22Rv1 (cell line): Measurements from ENCODE around the gene SELE.
"Not testable (repeated sequence)": the region's sequence is repeated elsewhere in the genome, so short reads cannot be mapped to it uniquely, and the experiment has no call there.

ENCODE experiments used
- H3K27ac ChIP-seq: fragments of 450-650 bp; 2 replicates; pipeline ENCODE4 v1.5.1; 2017
- ZFX ChIP-seq: fragments of 450-650 bp; IDR thresholded peaks from 2 replicates; pipeline ENCODE4 v1.6.1; 2017; ENCODE audit warnings: antibody characterized with exemption, borderline replicate concordance
- TF ChIP-seq, protein P1 (sequence below): fragments of 450-650 bp; IDR thresholded peaks from 2 replicates; pipeline ENCODE4 v1.5.1; 2017; ENCODE audit warnings: mild to moderate bottlenecking

The SELE gene

DNA sequence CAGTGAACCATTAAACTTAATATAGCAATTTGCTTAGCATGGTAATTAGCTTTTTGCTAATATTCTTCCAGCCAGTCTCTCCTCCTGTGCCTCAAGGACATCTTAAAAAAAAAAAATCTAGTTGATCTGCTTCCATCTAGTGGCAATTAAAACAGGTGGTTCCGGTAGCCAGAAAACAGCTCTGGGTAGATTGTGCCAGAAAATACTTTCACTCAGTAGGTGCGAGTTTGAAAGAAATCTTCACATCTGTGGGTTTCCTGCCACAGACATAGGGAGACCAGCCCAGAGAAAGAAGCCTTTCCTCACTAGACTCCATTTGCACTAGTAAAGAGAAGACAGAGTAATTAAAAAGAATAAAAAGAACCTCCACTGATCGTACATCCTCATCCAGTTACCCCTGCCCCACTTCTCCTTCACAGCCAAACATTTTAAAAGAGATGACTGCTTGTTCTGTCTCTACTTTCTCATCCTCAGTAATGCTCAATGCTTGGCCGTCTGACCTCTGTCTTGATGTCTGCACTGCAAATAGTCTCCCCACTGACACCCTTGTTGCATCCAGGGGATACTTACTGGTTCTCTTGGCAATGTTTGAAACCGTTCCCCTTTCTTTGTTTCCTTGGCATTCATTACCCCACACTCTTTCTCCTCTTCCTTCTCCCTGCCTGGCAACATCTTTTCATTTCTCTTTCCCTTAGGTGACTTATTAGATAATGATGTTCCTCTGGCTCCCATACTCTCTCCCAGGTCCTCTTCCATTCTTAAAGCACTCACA, 39.4 kb downstream of the SELE start:
- TF ChIP-seq, protein P1, sequence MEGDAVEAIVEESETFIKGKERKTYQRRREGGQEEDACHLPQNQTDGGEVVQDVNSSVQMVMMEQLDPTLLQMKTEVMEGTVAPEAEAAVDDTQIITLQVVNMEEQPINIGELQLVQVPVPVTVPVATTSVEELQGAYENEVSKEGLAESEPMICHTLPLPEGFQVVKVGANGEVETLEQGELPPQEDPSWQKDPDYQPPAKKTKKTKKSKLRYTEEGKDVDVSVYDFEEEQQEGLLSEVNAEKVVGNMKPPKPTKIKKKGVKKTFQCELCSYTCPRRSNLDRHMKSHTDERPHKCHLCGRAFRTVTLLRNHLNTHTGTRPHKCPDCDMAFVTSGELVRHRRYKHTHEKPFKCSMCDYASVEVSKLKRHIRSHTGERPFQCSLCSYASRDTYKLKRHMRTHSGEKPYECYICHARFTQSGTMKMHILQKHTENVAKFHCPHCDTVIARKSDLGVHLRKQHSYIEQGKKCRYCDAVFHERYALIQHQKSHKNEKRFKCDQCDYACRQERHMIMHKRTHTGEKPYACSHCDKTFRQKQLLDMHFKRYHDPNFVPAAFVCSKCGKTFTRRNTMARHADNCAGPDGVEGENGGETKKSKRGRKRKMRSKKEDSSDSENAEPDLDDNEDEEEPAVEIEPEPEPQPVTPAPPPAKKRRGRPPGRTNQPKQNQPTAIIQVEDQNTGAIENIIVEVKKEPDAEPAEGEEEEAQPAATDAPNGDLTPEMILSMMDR: no peak
- no peak for TF ChIP-seq ZFX
- H3K27ac ChIP-seq: no peak overlapping the region

DNA sequence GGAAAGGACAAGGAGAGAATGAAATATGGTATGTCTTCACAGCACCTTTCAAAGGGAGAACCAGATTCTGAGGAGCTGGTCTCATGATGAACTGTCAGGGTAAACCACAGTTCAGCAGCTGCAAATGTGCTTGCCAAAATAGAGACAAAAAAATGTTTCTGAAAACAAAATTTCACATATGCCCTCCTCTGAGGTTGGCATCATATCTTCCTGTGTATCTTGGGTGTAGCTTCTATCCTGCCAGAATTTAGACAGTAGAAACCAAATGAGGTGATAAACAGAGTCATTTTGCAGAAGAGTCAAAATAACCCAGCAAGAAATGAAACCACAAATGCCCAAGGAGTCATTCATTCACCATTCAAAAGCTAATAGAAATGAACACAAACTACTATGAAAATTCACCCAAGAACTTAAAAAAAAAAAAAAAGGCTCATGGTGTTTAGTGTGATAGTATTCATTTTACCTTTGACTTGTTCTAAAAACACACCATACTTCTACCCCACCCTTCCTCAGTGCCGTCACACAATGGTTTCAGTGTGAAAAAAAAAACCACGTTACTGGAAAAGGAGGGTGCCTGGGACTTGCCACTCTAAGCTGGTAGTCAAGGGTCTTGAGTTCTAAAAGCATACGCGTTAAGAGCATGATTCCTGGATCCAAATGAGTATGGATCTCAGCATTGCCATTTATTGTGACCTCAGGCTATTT, 41.0 kb downstream of the SELE start:
- TF ChIP-seq, protein P1: no peak
- TF ChIP-seq ZFX: no peak
- H3K27ac ChIP-seq: no peak overlapping the region

DNA sequence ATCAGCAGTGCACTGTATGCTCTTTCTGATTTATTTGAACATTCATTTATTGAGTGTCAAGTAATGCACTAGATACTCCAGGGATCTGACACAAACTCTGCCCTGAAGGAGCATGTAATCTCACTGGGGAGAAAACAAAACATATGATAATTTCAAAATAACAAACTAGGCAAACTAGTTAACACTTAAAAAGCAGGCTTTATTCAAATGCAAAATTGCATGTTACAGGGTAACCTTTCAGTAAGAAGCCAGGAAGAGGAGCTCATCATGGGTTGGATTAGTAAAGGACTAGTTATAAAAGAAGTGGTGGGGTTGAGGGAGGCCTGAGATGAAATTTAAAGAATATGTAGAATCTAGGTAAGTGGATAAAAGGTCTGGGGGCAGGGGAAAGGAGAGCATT, 43.4 kb downstream of the SELE start:
- H3K27ac ChIP-seq: no peak overlapping the region
- no peak for TF ChIP-seq ZFX
- TF ChIP-seq, protein P1: no peak

DNA sequence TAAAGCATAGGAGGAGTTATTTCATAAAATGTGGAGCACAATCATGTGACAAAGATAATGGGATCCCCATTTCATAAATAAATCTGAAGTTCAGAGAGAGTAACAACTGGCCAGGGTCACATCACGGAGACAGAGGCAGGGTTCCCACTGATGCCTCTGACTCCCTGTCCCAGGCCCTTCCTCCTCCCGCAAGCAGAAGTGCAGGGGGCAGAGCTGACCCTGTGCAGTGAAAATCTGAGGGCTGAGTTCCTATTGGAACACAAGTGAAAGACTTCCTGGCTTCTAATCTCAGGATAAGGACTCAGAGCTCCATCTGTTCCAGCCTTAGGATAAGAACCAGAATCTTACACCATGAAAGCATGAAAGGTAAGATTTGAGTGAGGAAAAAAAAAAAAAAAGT, 44.5 kb downstream of the SELE start:
- TF ChIP-seq ZFX: no peak
- TF ChIP-seq, protein P1: no peak
- H3K27ac ChIP-seq: no peak overlapping the region

DNA sequence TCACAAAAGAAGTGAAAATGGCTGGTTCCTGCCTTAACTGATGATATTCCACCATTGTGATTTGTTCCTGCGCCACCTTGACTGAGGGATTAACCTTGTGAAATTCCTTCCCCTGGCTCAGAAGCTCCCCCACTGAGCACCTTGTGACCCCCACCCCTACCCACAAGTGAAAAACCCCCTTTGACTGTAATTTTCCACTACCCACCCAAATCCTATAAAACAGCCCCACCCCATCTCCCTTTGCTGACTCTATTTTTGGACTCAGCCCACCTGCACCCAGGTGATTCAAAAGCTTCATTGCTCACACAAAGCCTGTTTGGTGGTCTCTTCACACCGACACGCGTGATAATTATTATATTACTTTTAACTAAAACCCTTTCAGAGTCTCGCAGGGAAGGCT, 45.5 kb downstream of the SELE start:
- not testable (repeated sequence) for H3K27ac ChIP-seq

DNA sequence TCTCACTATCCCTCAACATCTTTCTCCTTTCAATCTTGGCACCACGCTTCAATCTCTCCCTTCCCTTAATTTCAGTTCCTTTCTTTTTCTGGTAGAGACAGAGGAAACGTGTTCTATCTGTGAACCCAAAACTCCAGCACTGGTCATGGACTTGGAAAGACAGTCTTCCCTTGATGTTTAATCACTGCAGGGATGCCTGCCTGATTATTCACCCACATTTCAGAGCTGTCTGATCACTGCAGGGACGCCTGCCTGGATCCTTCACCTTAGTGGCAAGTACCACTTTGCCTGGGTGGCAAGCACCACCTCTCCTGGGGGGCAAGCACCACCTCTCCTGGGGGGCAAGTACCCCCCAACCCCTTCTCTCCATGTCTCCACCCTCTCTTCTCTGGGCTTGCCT, 50.2 kb downstream of the SELE start:
- H3K27ac ChIP-seq: no peak overlapping the region
- TF ChIP-seq, protein P1: no peak
- TF ChIP-seq ZFX: no peak

DNA sequence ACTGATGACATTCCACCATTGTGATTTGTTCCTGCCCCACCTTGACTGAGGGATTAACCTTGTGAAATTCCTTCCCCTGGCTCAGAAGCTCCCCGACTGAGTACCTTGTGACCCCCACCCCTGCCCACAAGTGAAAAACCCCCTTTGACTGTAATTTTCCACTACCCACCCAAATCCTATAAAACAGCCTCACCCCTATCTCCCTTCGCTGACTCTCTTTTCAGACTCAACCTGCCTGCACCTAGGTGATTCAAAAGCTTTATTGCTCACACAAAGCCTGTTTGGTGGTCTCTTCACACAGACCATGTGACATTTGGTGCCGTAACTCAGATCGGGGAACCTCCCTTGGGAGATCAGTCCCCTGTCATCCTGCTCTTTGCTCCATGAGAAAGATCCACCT, 50.7 kb downstream of the SELE start:
- H3K27ac ChIP-seq: not testable (repeated sequence)

DNA sequence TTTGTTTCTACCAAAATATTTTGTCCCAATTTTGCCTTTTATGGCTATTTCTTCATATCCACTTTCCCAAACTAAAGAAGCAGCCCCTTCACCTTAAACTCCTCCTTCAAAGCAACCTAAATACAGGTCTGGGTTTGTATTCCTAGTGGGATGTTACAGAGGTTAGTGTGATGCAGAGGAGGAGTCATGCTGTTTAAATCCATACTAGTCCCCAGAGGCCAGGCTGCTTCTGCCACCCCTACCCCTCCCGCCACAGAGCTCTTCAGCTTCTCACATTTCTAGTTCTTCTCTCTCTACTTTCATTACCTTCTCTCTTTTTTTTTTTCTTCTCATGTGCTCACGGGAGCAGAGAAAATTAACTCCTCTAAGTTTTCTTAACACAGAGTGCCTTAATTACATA, 51.8 kb downstream of the SELE start:
- no peak for TF ChIP-seq ZFX
- TF ChIP-seq, protein P1: no peak
- no peak overlapping the region for H3K27ac ChIP-seq
